Mesenchymal stem cell (in vitro differentiated cells and primary cell): ENCODE measurements around the gene TEAD1.

Experiments used
- DNase-seq: peaks from one replicate; pipeline ENCODE4 v3.0.0-alpha.2; 2013
- H2AFZ ChIP-seq: one replicate; pipeline ENCODE4 v1.6.1; 2013; ENCODE audit warnings: low read depth, mild to moderate bottlenecking, control low read depth, inconsistent platforms, low read length, moderate library complexity
- H2AK5ac ChIP-seq: 2 replicates; pipeline ENCODE4 v1.6.1; 2013; ENCODE audit warnings: low read length, moderate library complexity, mild to moderate bottlenecking, inconsistent platforms; ENCODE audit not compliant: severe bottlenecking
- H2BK120ac ChIP-seq: one replicate; pipeline ENCODE4 v1.6.1; 2013; ENCODE audit warnings: low read depth, mild to moderate bottlenecking, inconsistent platforms, low read length, moderate library complexity
- H2BK12ac ChIP-seq, 2 experiments: one replicate each; pipeline ENCODE4 v1.6.1; 2013; ENCODE audit warnings: inconsistent platforms in 2 of 2, low read length in 2 of 2, mild to moderate bottlenecking in 2 of 2, moderate library complexity in 2 of 2, control low read depth in 1 of 2
- H2BK15ac ChIP-seq: one replicate; pipeline ENCODE4 v1.6.1; 2013; ENCODE audit warnings: mild to moderate bottlenecking, low read depth, inconsistent platforms; ENCODE audit not compliant: poor library complexity, severe bottlenecking
- H2BK5ac ChIP-seq: 2 replicates; pipeline ENCODE4 v1.6.1; 2013; ENCODE audit warnings: low read depth, mild to moderate bottlenecking, low read length, control low read depth, inconsistent platforms; ENCODE audit not compliant: poor library complexity, severe bottlenecking
- H3K14ac ChIP-seq, 2 experiments: one replicate each; pipeline ENCODE4 v1.6.1; 2013; ENCODE audit warnings: inconsistent platforms in 2 of 2, low read length in 2 of 2, control low read depth in 1 of 2, mild to moderate bottlenecking in 1 of 2, moderate library complexity in 1 of 2
- H3K18ac ChIP-seq, 2 experiments: one replicate each; pipeline ENCODE4 v1.6.1; 2013; ENCODE audit warnings: inconsistent platforms in 2 of 2, low read length in 2 of 2, control low read depth in 1 of 2, low read depth in 1 of 2, mild to moderate bottlenecking in 1 of 2
- H3K23ac ChIP-seq, 2 experiments: one replicate each; pipeline ENCODE4 v1.6.1; 2013; ENCODE audit warnings: inconsistent platforms in 2 of 2, low read length in 2 of 2, mild to moderate bottlenecking in 2 of 2, moderate library complexity in 2 of 2, control low read depth in 1 of 2
- H3K27ac ChIP-seq: 2 replicates; pipeline ENCODE4 v1.5.1; 2013; ENCODE audit warnings: mild to moderate bottlenecking, moderate library complexity, low read length, control low read depth, inconsistent platforms; ENCODE audit not compliant: poor library complexity, severe bottlenecking
- H3K27me3 ChIP-seq, 2 experiments: 2 replicates each; pipeline versions ENCODE4 v1.6.1 to v1.7.0; 2013; ENCODE audit warnings: low read length in 2 of 2, mild to moderate bottlenecking in 2 of 2, moderate library complexity in 2 of 2, control low read depth in 1 of 2, inconsistent platforms in 1 of 2; ENCODE audit not compliant: control insufficient read depth in 1 of 2, insufficient read depth in 1 of 2
- H3K36me3 ChIP-seq, 2 experiments: 2 replicates each; pipeline versions ENCODE4 v1.6.1 to v1.7.0; 2013; ENCODE audit warnings: low read length in 2 of 2, control low read depth in 1 of 2, inconsistent platforms in 1 of 2, low read depth in 1 of 2, mild to moderate bottlenecking in 1 of 2; ENCODE audit not compliant: insufficient read depth in 2 of 2, control insufficient read depth in 1 of 2
- H3K4ac ChIP-seq, 2 experiments: one replicate each; pipeline ENCODE4 v1.6.1; 2013; ENCODE audit warnings: inconsistent platforms in 2 of 2, low read length in 2 of 2, mild to moderate bottlenecking in 2 of 2, moderate library complexity in 2 of 2, control low read depth in 1 of 2, low read depth in 1 of 2
- H3K4me1 ChIP-seq: 2 replicates; pipeline ENCODE4 v1.6.1; 2013; ENCODE audit warnings: low read depth, low read length, control low read depth; ENCODE audit not compliant: control insufficient read depth, insufficient read depth
- H3K4me2 ChIP-seq: 2 replicates; pipeline ENCODE4 v1.6.1; 2013; ENCODE audit warnings: low read length, mild to moderate bottlenecking, inconsistent platforms; ENCODE audit not compliant: poor library complexity, severe bottlenecking
- H3K4me3 ChIP-seq, 2 experiments: 2 replicates each; pipeline versions ENCODE4 v1.5.1 to v1.7.0; 2013; ENCODE audit warnings: low read length in 2 of 2, mild to moderate bottlenecking in 2 of 2, control low read depth in 1 of 2, low read depth in 1 of 2; ENCODE audit not compliant: insufficient read depth in 1 of 2
- H3K79me1 ChIP-seq: replicated peaks from 2 replicates; pipeline ENCODE4 v1.6.1; 2013; ENCODE audit warnings: mild to moderate bottlenecking, control low read depth, low read length, inconsistent platforms; ENCODE audit not compliant: poor library complexity, severe bottlenecking
- H3K9ac ChIP-seq: 2 replicates; pipeline ENCODE4 v1.7.0; 2013; ENCODE audit warnings: mild to moderate bottlenecking, low read length, moderate library complexity
- H3K9me3 ChIP-seq: 2 replicates; pipeline ENCODE4 v1.7.0; 2013; ENCODE audit warnings: mild to moderate bottlenecking, low read length; ENCODE audit not compliant: control insufficient read depth
- H4K8ac ChIP-seq: one replicate; pipeline ENCODE4 v1.6.1; 2013; ENCODE audit warnings: inconsistent platforms, mild to moderate bottlenecking, low read length, moderate library complexity
- H4K91ac ChIP-seq: one replicate; pipeline ENCODE4 v1.6.1; 2013; ENCODE audit warnings: mild to moderate bottlenecking, low read length, inconsistent platforms
- WGBS: methylation state at CpG from one replicate; pipeline ENCODE4 v1.1.7; 2013; ENCODE audit warnings: mixed read lengths; 5-methylcytosine and 5-hydroxymethylcytosine counted together

Gene TEAD1

GRCh38 chr11:12636871-12637410 lies 37.3 kb upstream of the TEAD1 start:
- Histone ChIP-seq H2AK5ac (no peak overlapping the region), H3K9me3 (no peaks in the 10 kb centered on the region), H3K27me3 (no peaks in the 10 kb centered on the region), H3K4me1 (peaks cover 2% of the 10 kb centered on the region), H2BK12ac (peak overlapping the region in 1 of 2 experiments; percentile 63), H3K4ac (no peak overlapping the region), H3K14ac (no peak overlapping the region), H3K36me3 (no peaks in the 10 kb centered on the region), H3K23ac (no peak overlapping the region), H3K18ac (no peak overlapping the region), H2BK15ac (peak overlapping the region; percentile 34), H3K27ac (no peak overlapping the region), H2AFZ (no peak overlapping the region), H4K8ac (no peak overlapping the region), H2BK5ac (no peak overlapping the region), H4K91ac (peak overlapping the region; percentile 46), H3K79me1 (no peaks in the 10 kb centered on the region), H3K4me3 (no peak overlapping the region), H2BK120ac (peak overlapping the region; percentile 40), H3K9ac (no peak overlapping the region), H3K4me2 (no peak overlapping the region)
- 78% methylated on average over 4 of the region's 5 CpGs for WGBS
- DNase-seq, result no peak

- Histone ChIP-seq H3K4me3 (no peak overlapping the region), H3K79me1 (no peaks in the 10 kb centered on the region), H2AFZ (no peak overlapping the region), H3K9me3 (no peaks in the 10 kb centered on the region), H2BK12ac (no peak overlapping the region), H2AK5ac (no peak overlapping the region), H4K91ac (no peak overlapping the region), H3K27ac (no peak overlapping the region), H3K23ac (no peak overlapping the region), H4K8ac (no peak overlapping the region), H3K4me2 (no peak overlapping the region), H3K27me3 (no peaks in the 10 kb centered on the region), H3K18ac (no peak overlapping the region), H2BK15ac (no peak overlapping the region), H2BK5ac (no peak overlapping the region), H3K4ac (no peak overlapping the region), H3K14ac (no peak overlapping the region), H3K9ac (no peak overlapping the region), H3K36me3 (no peaks in the 10 kb centered on the region), H2BK120ac (no peak overlapping the region), H3K4me1 (peaks cover 2% of the 10 kb centered on the region)
- no peak for DNase-seq
Observed at GRCh38 chr11:12639388-12639787, 34.8 kb upstream of the TEAD1 start.

- H3K23ac ChIP-seq, result no peak overlapping the region
- H3K9me3 ChIP-seq, result no peaks in the 10 kb centered on the region
- no peak overlapping the region for H3K27ac ChIP-seq
- H3K27me3 ChIP-seq, result no peaks in the 10 kb centered on the region
- no peak overlapping the region for H4K8ac ChIP-seq
- H2AK5ac ChIP-seq, result no peak overlapping the region
- no peak overlapping the region for H2BK120ac ChIP-seq
- no peak overlapping the region for H3K4me2 ChIP-seq
- peaks cover 2% of the 10 kb centered on the region for H3K4me1 ChIP-seq
- H2AFZ ChIP-seq, result no peak overlapping the region
- H3K4me3 ChIP-seq, result no peak overlapping the region
- no peak for DNase-seq
- H2BK15ac ChIP-seq, result no peak overlapping the region
- no peak overlapping the region for H3K9ac ChIP-seq
- no peaks in the 10 kb centered on the region for H3K36me3 ChIP-seq
- no peak overlapping the region for H2BK12ac ChIP-seq
- H2BK5ac ChIP-seq, result no peak overlapping the region
- no peak overlapping the region for H3K14ac ChIP-seq
- no peak overlapping the region for H4K91ac ChIP-seq
- WGBS, result 48% methylated on average over 1 of the region's 1 CpG
- H3K4ac ChIP-seq, result no peak overlapping the region
- no peaks in the 10 kb centered on the region for H3K79me1 ChIP-seq
- no peak overlapping the region for H3K18ac ChIP-seq
Observed at GRCh38 chr11:12640355-12640754, 33.9 kb upstream of the TEAD1 start.

- no peak overlapping the region for H2BK5ac ChIP-seq
- H3K14ac ChIP-seq, result no peak overlapping the region
- H2AK5ac ChIP-seq, result no peak overlapping the region
- peak overlapping the region; percentile 78 for H4K91ac ChIP-seq
- WGBS, result 88% methylated on average over 3 of the region's 3 CpGs
- no peak overlapping the region for H2BK15ac ChIP-seq
- no peak overlapping the region for H3K23ac ChIP-seq
- H2AFZ ChIP-seq, result no peak overlapping the region
- H3K4me3 ChIP-seq, result no peak overlapping the region
- no peaks in the 10 kb centered on the region for H3K27me3 ChIP-seq
- DNase-seq, result peak; percentile 18
- no peaks in the 10 kb centered on the region for H3K36me3 ChIP-seq
- peak overlapping the region; percentile 69 for H4K8ac ChIP-seq
- H3K18ac ChIP-seq, result peak overlapping the region in 1 of 2 experiments; percentile 61
- H3K4ac ChIP-seq, result peak overlapping the region in 1 of 2 experiments; percentile 80
- peak overlapping the region; percentile 46 to 94 for H2BK12ac ChIP-seq
- no peak overlapping the region for H2BK120ac ChIP-seq
- H3K4me2 ChIP-seq, result no peak overlapping the region
- H3K27ac ChIP-seq, result no peak overlapping the region
- peaks cover 2% of the 10 kb centered on the region for H3K4me1 ChIP-seq
- no peak overlapping the region for H3K9ac ChIP-seq
- H3K79me1 ChIP-seq, result no peaks in the 10 kb centered on the region
- H3K9me3 ChIP-seq, result no peaks in the 10 kb centered on the region
Observed at GRCh38 chr11:12640926-12641849, 33.0 kb upstream of the TEAD1 start.
